Measurements from ENCODE around the gene PRDX3. TPM values are rescaled to one million over a fixed set of nuclear protein-coding genes. Genes with fewer than 3 reads are reported as not detected.

The PRDX3 gene
- polyA plus RNA-seq, 2 of the 4 experiments (the other 2 are of a cell fraction), result 432 to 673 TPM

DNA sequence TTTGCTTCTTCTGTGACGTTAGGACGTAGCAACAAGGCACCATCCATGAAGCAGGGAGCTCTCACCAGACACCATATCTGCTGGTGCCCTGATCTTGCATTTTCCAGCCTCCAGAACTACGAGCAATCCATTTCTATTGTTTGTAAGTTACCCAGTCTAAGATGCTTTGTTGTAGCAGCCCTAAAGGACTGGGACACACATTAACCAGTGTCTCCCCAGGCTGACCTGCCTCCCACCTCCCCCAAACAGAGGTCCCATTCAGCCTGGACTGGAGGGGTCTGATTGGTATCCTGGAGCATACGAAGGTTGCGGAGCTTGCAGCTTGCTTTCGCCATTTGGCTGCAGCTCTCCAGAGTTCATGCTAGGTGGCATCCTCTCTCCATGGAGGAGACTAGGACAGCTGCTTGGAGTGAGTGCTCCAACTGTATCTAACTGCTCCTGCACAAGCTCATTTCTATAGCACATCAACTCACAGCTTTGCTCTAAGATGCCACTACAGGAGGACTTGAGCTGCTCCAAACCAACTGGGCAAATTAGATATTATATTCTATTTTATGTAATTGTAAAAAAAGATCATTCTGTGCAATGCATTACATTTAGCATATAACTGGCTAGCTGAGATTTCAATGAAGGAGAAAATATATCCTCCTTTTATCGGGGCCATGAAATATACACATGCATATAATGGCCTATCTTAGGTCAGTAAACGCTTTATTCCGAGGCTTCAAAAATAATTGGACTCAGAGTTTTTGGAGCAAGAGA lies 20.8 kb upstream of the PRDX3 start:
- Histone ChIP-seq H3K27ac (no peak overlapping the region), H3K9me3 (no peaks in the 10 kb centered on the region), H3K4me1 (no peaks in the 10 kb centered on the region; the same call in 2 of the 3 replicates), H3K4me3 (no peak overlapping the region), H3K4me2 (peak overlapping the region; percentile 46)
- no peak for TF ChIP-seq RFX5 (IDR thresholded peaks at IDR 0.05)
- no peak for TF ChIP-seq RNF2 (IDR thresholded peaks at IDR 0.05; ENCODE audit: borderline replicate concordance, low read depth)
- no peak for TF ChIP-seq JUN (IDR thresholded peaks at IDR 0.05)
- no peak for TF ChIP-seq KDM1A (IDR thresholded peaks at IDR 0.05; ENCODE audit: low read depth)
- TF ChIP-seq RAD21 (conservative IDR thresholded peaks at IDR 0.05 in 1 of 2, IDR thresholded peaks at IDR 0.05 in 1 of 2), result peak; percentile 95 to 98
- TF ChIP-seq, protein P1, sequence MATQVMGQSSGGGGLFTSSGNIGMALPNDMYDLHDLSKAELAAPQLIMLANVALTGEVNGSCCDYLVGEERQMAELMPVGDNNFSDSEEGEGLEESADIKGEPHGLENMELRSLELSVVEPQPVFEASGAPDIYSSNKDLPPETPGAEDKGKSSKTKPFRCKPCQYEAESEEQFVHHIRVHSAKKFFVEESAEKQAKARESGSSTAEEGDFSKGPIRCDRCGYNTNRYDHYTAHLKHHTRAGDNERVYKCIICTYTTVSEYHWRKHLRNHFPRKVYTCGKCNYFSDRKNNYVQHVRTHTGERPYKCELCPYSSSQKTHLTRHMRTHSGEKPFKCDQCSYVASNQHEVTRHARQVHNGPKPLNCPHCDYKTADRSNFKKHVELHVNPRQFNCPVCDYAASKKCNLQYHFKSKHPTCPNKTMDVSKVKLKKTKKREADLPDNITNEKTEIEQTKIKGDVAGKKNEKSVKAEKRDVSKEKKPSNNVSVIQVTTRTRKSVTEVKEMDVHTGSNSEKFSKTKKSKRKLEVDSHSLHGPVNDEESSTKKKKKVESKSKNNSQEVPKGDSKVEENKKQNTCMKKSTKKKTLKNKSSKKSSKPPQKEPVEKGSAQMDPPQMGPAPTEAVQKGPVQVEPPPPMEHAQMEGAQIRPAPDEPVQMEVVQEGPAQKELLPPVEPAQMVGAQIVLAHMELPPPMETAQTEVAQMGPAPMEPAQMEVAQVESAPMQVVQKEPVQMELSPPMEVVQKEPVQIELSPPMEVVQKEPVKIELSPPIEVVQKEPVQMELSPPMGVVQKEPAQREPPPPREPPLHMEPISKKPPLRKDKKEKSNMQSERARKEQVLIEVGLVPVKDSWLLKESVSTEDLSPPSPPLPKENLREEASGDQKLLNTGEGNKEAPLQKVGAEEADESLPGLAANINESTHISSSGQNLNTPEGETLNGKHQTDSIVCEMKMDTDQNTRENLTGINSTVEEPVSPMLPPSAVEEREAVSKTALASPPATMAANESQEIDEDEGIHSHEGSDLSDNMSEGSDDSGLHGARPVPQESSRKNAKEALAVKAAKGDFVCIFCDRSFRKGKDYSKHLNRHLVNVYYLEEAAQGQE (IDR thresholded peaks at IDR 0.05), result no peak
- TF ChIP-seq GATA3 (IDR thresholded peaks at IDR 0.05; ENCODE audit: borderline replicate concordance), result no peak
- no peak for TF ChIP-seq ZSCAN20 (CRISPR knock-in tag; IDR thresholded peaks at IDR 0.05)
- TF ChIP-seq NFE2L2 (conservative IDR thresholded peaks at IDR 0.05; ENCODE audit: low read length), result no peak
- no peak for TF ChIP-seq POLR2AphosphoS2 (conservative IDR thresholded peaks at IDR 0.05; ENCODE audit: low read length)
- no peak for TF ChIP-seq EP300 (IDR thresholded peaks at IDR 0.05)
- no peak for TF ChIP-seq CHD4 (IDR thresholded peaks at IDR 0.05; ENCODE audit: borderline replicate concordance)
- TF ChIP-seq POLR2A (IDR thresholded peaks at IDR 0.05; ENCODE audit: low read length), result no peak
- TF ChIP-seq SMC3 (IDR thresholded peaks at IDR 0.05), result peak; percentile 84
- no peak for TF ChIP-seq ZC3H11A (IDR thresholded peaks at IDR 0.05)
- no peak for TF ChIP-seq HOXA7 (CRISPR knock-in tag; IDR thresholded peaks at IDR 0.05)
- TF ChIP-seq RCOR1 (IDR thresholded peaks at IDR 0.05; ENCODE audit: low read depth, low read length), result no peak
- TF ChIP-seq, protein P2, sequence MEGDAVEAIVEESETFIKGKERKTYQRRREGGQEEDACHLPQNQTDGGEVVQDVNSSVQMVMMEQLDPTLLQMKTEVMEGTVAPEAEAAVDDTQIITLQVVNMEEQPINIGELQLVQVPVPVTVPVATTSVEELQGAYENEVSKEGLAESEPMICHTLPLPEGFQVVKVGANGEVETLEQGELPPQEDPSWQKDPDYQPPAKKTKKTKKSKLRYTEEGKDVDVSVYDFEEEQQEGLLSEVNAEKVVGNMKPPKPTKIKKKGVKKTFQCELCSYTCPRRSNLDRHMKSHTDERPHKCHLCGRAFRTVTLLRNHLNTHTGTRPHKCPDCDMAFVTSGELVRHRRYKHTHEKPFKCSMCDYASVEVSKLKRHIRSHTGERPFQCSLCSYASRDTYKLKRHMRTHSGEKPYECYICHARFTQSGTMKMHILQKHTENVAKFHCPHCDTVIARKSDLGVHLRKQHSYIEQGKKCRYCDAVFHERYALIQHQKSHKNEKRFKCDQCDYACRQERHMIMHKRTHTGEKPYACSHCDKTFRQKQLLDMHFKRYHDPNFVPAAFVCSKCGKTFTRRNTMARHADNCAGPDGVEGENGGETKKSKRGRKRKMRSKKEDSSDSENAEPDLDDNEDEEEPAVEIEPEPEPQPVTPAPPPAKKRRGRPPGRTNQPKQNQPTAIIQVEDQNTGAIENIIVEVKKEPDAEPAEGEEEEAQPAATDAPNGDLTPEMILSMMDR (IDR thresholded peaks at IDR 0.05), result peak; percentile 89
- no peak for TF ChIP-seq ZFP36 (IDR thresholded peaks at IDR 0.05; ENCODE audit: borderline replicate concordance, partially characterized antibody)
- TF ChIP-seq FOXS1 (CRISPR knock-in tag; IDR thresholded peaks at IDR 0.05), result no peak
- ATAC-seq (peak; percentile 96 to 98), FAIRE-seq (peak; percentile 49), DNase-seq (ENCODE audit: low read depth in 1 of 2, low spot score in 1 of 2) (peak; percentile 68 to 87)
- WGBS (ENCODE audit: missing lambda C conversion rate), result 46% methylated on average over 6 of the region's 9 CpGs
- POLR2A ChIA-PET, result interaction anchor here (0.5 to 1.1 kb wide), 5 partner anchors 95 to 344 kb away, joined by 3 to 5 read pairs (median 4); partner anchors contain the start of genes DENND10 and RGS10
- CTCF ChIA-PET, result interaction anchor here (0.5 to 16.9 kb wide), 87 partner anchors 9 to 640 kb away, joined by 3 to 283 read pairs (median 4); partner anchors contain the start of genes GRK5 and RGS10

DNA sequence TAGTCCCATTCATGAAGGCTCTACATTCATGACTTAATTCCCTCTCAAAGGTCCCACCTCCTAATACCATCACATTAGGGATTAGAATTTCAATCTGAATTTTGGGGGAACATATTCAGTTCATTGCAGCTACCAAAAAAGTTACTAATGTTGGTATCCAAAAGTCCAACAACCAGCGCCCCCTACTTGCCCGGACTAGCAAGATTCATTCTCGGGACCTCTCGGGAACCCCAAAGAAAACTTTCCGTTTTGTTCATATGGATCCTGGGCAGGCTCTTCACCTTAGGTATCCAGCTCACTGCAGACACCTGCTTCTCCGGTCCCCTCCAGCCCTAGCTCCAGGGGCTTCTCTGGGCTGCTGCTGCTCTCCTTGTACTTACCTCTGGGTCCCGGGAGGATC lies 19.8 kb upstream of the PRDX3 start:
- peak; percentile 48 to 66; a peak in 4 of 6 replicates for ATAC-seq
- 30% methylated on average over 7 of the region's 7 CpGs for WGBS (ENCODE audit: missing lambda C conversion rate)
- POLR2A ChIA-PET, result no interaction called here
- TF ChIP-seq MYC (IDR thresholded peaks at IDR 0.05; ENCODE audit: borderline replicate concordance, low read length) (no peak), CHD4 (IDR thresholded peaks at IDR 0.05; ENCODE audit: borderline replicate concordance) (no peak), RCOR1 (IDR thresholded peaks at IDR 0.05; ENCODE audit: low read depth, low read length) (no peak), SMC3 (IDR thresholded peaks at IDR 0.05) (0 out of 3 replicates have a peak, but pooled peaks have one; percentile 25), RAD21 (conservative IDR thresholded peaks at IDR 0.05 in 1 of 2, IDR thresholded peaks at IDR 0.05 in 1 of 2) (peak; percentile 36 to 51; a peak in 4 of 5 replicates)
- TF ChIP-seq, protein P3, sequence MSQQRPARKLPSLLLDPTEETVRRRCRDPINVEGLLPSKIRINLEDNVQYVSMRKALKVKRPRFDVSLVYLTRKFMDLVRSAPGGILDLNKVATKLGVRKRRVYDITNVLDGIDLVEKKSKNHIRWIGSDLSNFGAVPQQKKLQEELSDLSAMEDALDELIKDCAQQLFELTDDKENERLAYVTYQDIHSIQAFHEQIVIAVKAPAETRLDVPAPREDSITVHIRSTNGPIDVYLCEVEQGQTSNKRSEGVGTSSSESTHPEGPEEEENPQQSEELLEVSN (IDR thresholded peaks at IDR 0.05; ENCODE audit: borderline replicate concordance, low read depth), result no peak
- TF ChIP-seq, protein P1 (IDR thresholded peaks at IDR 0.05), result no peak
- TF ChIP-seq, protein P2 (IDR thresholded peaks at IDR 0.05), result peak; percentile 55
- FAIRE-seq, result no peak
- Histone ChIP-seq H3K4me3 (no peak overlapping the region), H3K27ac (no peak overlapping the region), H3K4me2 (peak overlapping the region; percentile 41; the same call in 2 of the 3 replicates), H3K9me3 (no peaks in the 10 kb centered on the region), H3K4me1 (no peaks in the 10 kb centered on the region; the same call in 2 of the 3 replicates)
- DNase-seq (ENCODE audit: low read depth in 1 of 2, low spot score in 1 of 2), result peak in 1 of 2 experiments; percentile 28
- CTCF ChIA-PET, result interaction anchor here (0.6 to 16.9 kb wide), 58 partner anchors 8 to 660 kb away, joined by 3 to 283 read pairs (median 5); partner anchors contain the start of genes GRK5 and RGS10

All from A549 (cell line).